GM12878 (cell line): ENCODE results near the gene LY6G6D. TPM values are rescaled to one million over a fixed set of nuclear protein-coding genes. Genes with fewer than 3 reads are reported as not detected.

Experiments
- ATAC-seq: fragments of 200-7000 bp; cut with Tn5 transposase; 3 replicates; pipeline ENCODE4 v1.9.1; 2020; ENCODE audit warnings: mild to moderate bottlenecking, moderate library complexity
- BruUV-seq: library from RNA; stranded (reverse); fragments of 400-500 nt; replicated peaks from 2 replicates; lab custom pipeline; 2021; lab: Mats Ljungman, UMichigan
- CTCF ChIA-PET: fragments of 300-600 bp; sonication (Branson Sonifier 250); formaldehyde crosslinking; extraction: SDS; loops from one replicate; lab custom pipeline; 2021; ENCODE audit warnings: inconsistent platforms; lab: Yijun Ruan, JAX
- POLR2A ChIA-PET: fragments of 350-600 bp; formaldehyde crosslinking; extraction: SDS; loops from one replicate; lab custom pipeline; 2021; ENCODE audit warnings: inconsistent platforms; lab: Charles Lee
- RAD21 ChIA-PET: fragments of 300-600 bp; sonication (Branson Sonifier 250); formaldehyde crosslinking; loops from one replicate; lab custom pipeline; 2023; ENCODE audit warnings: antibody characterized with exemption; ENCODE audit not compliant: unreplicated experiment; lab: Charles Lee
- SMC1A ChIA-PET: fragments of 300-600 bp; sonication (Branson Sonifier 250); formaldehyde crosslinking; loops from one replicate; lab custom pipeline; 2023; ENCODE audit not compliant: unreplicated experiment, uncharacterized antibody; lab: Charles Lee
- DNase-seq: peaks from one replicate; pipeline ENCODE4 v3.0.0-alpha.2; 2011; ENCODE audit warnings: low read depth, low spot score
- FAIRE-seq: peaks from 3 replicates; lab custom pipeline; 2011; peaks lifted over from hg19 to GRCh38; lab: Jason Lieb, UNC
- H2AFZ ChIP-seq: 2 replicates; pipeline ENCODE4 v1.6.0; 2011; ENCODE audit warnings: low read depth, low read length, control low read depth; ENCODE audit not compliant: control insufficient read depth
- H3K27ac ChIP-seq: 2 replicates; pipeline ENCODE4 v1.5.1; 2011; ENCODE audit warnings: control low read depth; ENCODE audit not compliant: control insufficient read depth, insufficient read depth
- H3K27me3 ChIP-seq, 2 experiments: replicated peaks in 1 of 2; 2 replicates each; pipeline versions ENCODE4 v1.6.0 to v1.6.1; 2011; ENCODE audit warnings: low read length in 1 of 2; ENCODE audit not compliant: control insufficient read depth in 2 of 2, insufficient read depth in 2 of 2
- H3K36me3 ChIP-seq, 2 experiments: 2 replicates each; pipeline ENCODE4 v1.5.1; 2011; ENCODE audit warnings: low read length in 1 of 2; ENCODE audit not compliant: control insufficient read depth in 2 of 2, insufficient read depth in 2 of 2
- H3K4me1 ChIP-seq: 2 replicates; pipeline ENCODE4 v1.6.1; 2011; ENCODE audit warnings: mild to moderate bottlenecking, low read length, moderate library complexity, mixed read lengths; ENCODE audit not compliant: control insufficient read depth, insufficient read depth
- H3K4me2 ChIP-seq: 2 replicates; pipeline ENCODE4 v1.6.0; 2011; ENCODE audit warnings: control low read depth; ENCODE audit not compliant: control insufficient read depth, insufficient read depth
- H3K4me3 ChIP-seq: fragments of 200-600 bp; sonication (generic); 2 replicates; pipeline ENCODE4 v1.5.1; 2016
- H3K79me2 ChIP-seq: 2 replicates; pipeline ENCODE4 v1.6.0; 2011; ENCODE audit warnings: low read length; ENCODE audit not compliant: control insufficient read depth, insufficient read depth
- H3K9ac ChIP-seq: 2 replicates; pipeline ENCODE4 v1.8.0; 2011; ENCODE audit warnings: low read length, control low read depth, mixed read lengths; ENCODE audit not compliant: control insufficient read depth, insufficient read depth
- H3K9me3 ChIP-seq: replicated peaks from 3 replicates; pipeline ENCODE4 v1.5.1; 2011; ENCODE audit warnings: mild to moderate bottlenecking, low read length; ENCODE audit not compliant: control insufficient read depth, insufficient read depth
- H4K20me1 ChIP-seq: 2 replicates; pipeline ENCODE4 v1.6.0; 2011; ENCODE audit not compliant: control insufficient read depth, insufficient read depth
- BCL3 ChIP-seq: IDR thresholded peaks from 2 replicates; pipeline ENCODE4 v1.6.1; 2011; ENCODE audit warnings: borderline replicate concordance, low read depth, mild to moderate bottlenecking, moderate library complexity, low read length; ENCODE audit not compliant: insufficient read depth, poor library complexity, severe bottlenecking
- IKZF2 ChIP-seq, 2 experiments: fragments of 450-650 bp; IDR thresholded peaks; 2 replicates each; pipeline ENCODE4 v1.6.1; 2017; ENCODE audit warnings: mild to moderate bottlenecking in 2 of 2, moderate library complexity in 2 of 2
- KAT2A ChIP-seq: conservative IDR thresholded peaks from 2 replicates; pipeline ENCODE4 v1.6.1; 2011; ENCODE audit warnings: low read depth, low read length; ENCODE audit not compliant: control insufficient read depth
- RAD21 ChIP-seq: IDR thresholded peaks from 2 replicates; pipeline ENCODE4 v1.6.1; 2011; ENCODE audit warnings: mild to moderate bottlenecking, low read depth, low read length, moderate library complexity; ENCODE audit not compliant: insufficient read depth
- ZNF592 ChIP-seq: fragments of 450-650 bp; IDR thresholded peaks from 2 replicates; pipeline ENCODE4 v1.6.1; 2017; ENCODE audit warnings: mild to moderate bottlenecking, moderate library complexity
- WGBS: methylation state at CpG from one replicate; pipeline ENCODE4 v1.1.6; 2016; ENCODE audit warnings: low lambda C conversion rate; ENCODE audit not compliant: insufficient replicate concordance, insufficient coverage; ENCODE audit errors: missing lambda C conversion rate; 5-methylcytosine and 5-hydroxymethylcytosine counted together
- in situ Hi-C: fragments of 300-500 bp; cut with MboI; formaldehyde crosslinking; loops from 9 replicates; pipeline ENCODE4 v1.14.3; 2018; ENCODE audit warnings: mixed read lengths
- intact Hi-C: fragments of 100-400 bp; cut with micrococcal nuclease; formaldehyde crosslinking; loops from one replicate; pipeline ENCODE4 v1.14.2; 2022; ENCODE audit not compliant: unreplicated experiment
- polyA plus RNA-seq, 11 experiments: library from polyadenylated mRNA; depleted of rRNA in 4 of 11; unstranded in 6 of 11; stranded (reverse) in 5 of 11; fragments of >200 nt; fragmentation: Nextera tagmentation in 4 of 11; fragmentation: Illumina TruSeq in 1 of 11; extraction: Ambion mirVana in 4 of 11; extraction: Trizol in 1 of 11; gene quantifications; 1 replicate in 1 of 11; 2 replicates in 10 of 11; pipeline versions ENCODE4 v1.2.1 to v1.2.3, GENCODE V29; 2011 to 2016; ENCODE audit warnings: inconsistent platforms in 2 of 11, missing spikeins in 2 of 11, low read depth in 1 of 11
- total RNA-seq, 4 experiments: library from RNA; depleted of rRNA in 3 of 4; stranded (reverse); fragments of >200 nt in 3 of 4; fragmentation: Illumina TruSeq in 1 of 4; extraction: Trizol in 1 of 4; gene quantifications; 2 replicates each; pipeline versions ENCODE4 v1.2.1 to v1.2.3, GENCODE V29; 2013 to 2021

Gene LY6G6D
- total and polyA plus RNA-seq, 10 of the 15 experiments (the other 5 are each of a cell fraction or from before 2014, with no cell fraction given), result not detected

GRCh38 chr6:31750411-31751022 lies 35.4 kb downstream of the LY6G6D start (continued):
- TF ChIP-seq RAD21 (no peak), KAT2A (no peak)

GRCh38 chr6:31752739-31753319 lies 37.7 kb downstream of the LY6G6D start:
- H3K9me3 ChIP-seq, result no peaks in the 10 kb centered on the region
- no peaks in the 10 kb centered on the region for H3K27me3 ChIP-seq
- WGBS, result 85% methylated on average over 8 of the region's 8 CpGs
- H3K4me1 ChIP-seq, result no peaks in the 10 kb centered on the region
- in situ Hi-C loops, result no loop called here
- DNase-seq, result no peak
- no peak overlapping the region for H3K9ac ChIP-seq
- no peak overlapping the region for H3K27ac ChIP-seq
- no peaks in the 10 kb centered on the region for H4K20me1 ChIP-seq
- intact Hi-C loops, result no loop called here
- H2AFZ ChIP-seq, result no peak overlapping the region
- ChIA-PET POLR2A (interaction anchor here (0.7 kb wide), 1 partner anchor 123 kb away, joined by 3 read pairs; no protein-coding TSS in a partner anchor), CTCF (interaction anchor here (0.5 to 2.1 kb wide), 3 partner anchors 13 to 135 kb away, joined by 3 to 8 read pairs (median 5); partner anchors contain the start of gene MSH5), RAD21 (no interaction called here), SMC1A (interaction anchor here (1.1 kb wide), 1 partner anchor 30 kb away, joined by 3 read pairs; no protein-coding TSS in a partner anchor)
- no peak for FAIRE-seq
- peaks cover 0 to 3% of the 10 kb centered on the region in 2 experiments; a peak in 1 of 4 replicates for H3K36me3 ChIP-seq
- TF ChIP-seq IKZF2 (IDR thresholded peaks at IDR 0.05), result no peak
- no peak for TF ChIP-seq ZNF592
- peak; percentile 74 for TF ChIP-seq BCL3
- BruUV-seq, result no TSS peak
- H3K79me2 ChIP-seq, result no peaks in the 10 kb centered on the region
- H3K4me2 ChIP-seq, result no peak overlapping the region
- no peak overlapping the region for H3K4me3 ChIP-seq
- no peak for ATAC-seq
